Mesodermal cell (in vitro differentiated cells): ENCODE results near the gene MED27.

Source experiments
- H3K27ac ChIP-seq: 2 replicates; pipeline ENCODE4 v1.7.0; 2013; ENCODE audit warnings: mild to moderate bottlenecking, low read depth, low read length, moderate library complexity; ENCODE audit not compliant: severe bottlenecking
- H3K36me3 ChIP-seq: 2 replicates; pipeline ENCODE4 v1.7.1; 2013; ENCODE audit warnings: mild to moderate bottlenecking, low read length, moderate library complexity; ENCODE audit not compliant: control insufficient read depth, insufficient read depth
- H3K4me1 ChIP-seq: one replicate; pipeline ENCODE4 v1.7.1; 2013; ENCODE audit warnings: mild to moderate bottlenecking, low read length; ENCODE audit not compliant: insufficient read depth, control insufficient read depth, poor library complexity, severe bottlenecking
- H3K4me3 ChIP-seq: 2 replicates; pipeline ENCODE4 v1.7.0; 2013; ENCODE audit warnings: low read length, control low read depth, mild to moderate bottlenecking; ENCODE audit not compliant: insufficient read depth, poor library complexity, severe bottlenecking; ENCODE audit errors: extremely low read depth
- H3K9me3 ChIP-seq: 2 replicates; pipeline ENCODE4 v1.7.1; 2013; ENCODE audit warnings: mild to moderate bottlenecking, low read length, moderate library complexity; ENCODE audit not compliant: control insufficient read depth
- WGBS, 2 experiments: methylation state at CpG; one replicate each; pipeline ENCODE4 v1.1.5; 2013; ENCODE audit warnings: missing lambda C conversion rate in 2 of 2; ENCODE audit not compliant: insufficient coverage in 2 of 2; 5-methylcytosine and 5-hydroxymethylcytosine counted together

The MED27 gene

DNA sequence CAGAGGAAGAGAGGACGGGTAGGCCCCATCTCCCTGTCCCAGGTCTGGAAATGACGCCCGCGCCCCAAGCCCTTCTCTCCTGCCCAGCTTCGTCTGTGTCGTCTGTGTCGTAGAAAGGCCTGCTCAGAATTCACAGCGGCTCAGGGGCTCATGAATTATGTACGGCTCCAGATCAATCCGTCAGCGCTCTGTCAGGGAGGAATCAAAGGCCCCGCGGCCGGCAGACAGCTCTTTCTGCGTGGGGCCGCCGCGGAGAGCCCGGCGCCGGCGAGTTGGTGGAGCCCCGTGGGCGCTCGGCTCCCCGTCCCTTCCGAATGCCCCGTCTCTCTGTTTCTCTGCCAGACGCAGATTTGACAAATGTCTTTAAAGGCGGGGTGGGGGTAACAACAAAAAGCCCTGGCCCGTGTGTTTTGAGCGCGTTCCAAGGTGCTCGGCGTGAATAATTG lies 255.9 kb downstream of the MED27 start:
- no peaks in the 10 kb centered on the region for H3K4me1 ChIP-seq
- 87 to 93% methylated on average over 33 to 34 of the region's 35 CpGs for WGBS, 2 experiments
- no peak overlapping the region for H3K27ac ChIP-seq
- H3K36me3 ChIP-seq: no peaks in the 10 kb centered on the region
- H3K4me3 ChIP-seq: no peak overlapping the region
- no peaks in the 10 kb centered on the region for H3K9me3 ChIP-seq

DNA sequence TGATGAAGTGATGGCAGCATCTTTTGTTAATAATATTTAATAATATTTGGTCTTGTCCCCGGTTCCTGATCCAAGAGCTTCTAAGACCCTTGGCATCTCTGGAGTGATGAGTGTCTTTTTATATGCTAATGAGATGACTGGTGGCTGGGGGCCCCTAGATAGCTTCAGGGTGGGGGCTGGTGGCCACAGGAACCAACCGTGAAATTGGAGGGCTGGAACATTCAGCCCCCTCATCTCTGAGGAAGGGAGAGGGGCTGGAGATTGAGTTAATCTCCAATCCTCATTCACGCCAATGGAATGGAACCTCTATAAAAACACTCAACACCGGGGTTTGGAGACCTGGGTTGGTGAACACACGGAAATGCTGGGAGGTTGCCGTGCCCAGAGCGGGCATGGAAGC lies 261.6 kb downstream of the MED27 start:
- H3K9me3 ChIP-seq: no peaks in the 10 kb centered on the region

DNA sequence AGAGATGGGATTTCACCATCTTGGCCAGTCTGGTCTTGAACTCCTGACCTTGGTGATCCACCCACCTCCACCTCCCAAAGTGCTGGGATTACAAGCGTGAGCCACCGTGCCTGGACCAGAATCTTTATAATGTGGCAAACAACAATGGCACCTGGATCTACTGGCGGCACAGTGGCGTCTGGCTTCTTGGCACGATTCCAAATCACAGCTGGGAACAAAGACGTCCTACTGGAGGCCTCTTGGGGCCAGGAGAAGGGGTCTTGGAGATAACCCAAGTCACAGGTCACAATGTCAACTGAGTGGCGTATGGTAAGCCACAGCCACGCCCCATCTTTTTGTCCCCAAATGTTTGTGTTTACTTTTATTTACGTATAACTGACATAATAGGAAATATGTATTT lies 262.0 kb downstream of the MED27 start:
- Histone ChIP-seq H3K36me3 (no peaks in the 10 kb centered on the region), H3K9me3 (no peaks in the 10 kb centered on the region), H3K4me1 (no peaks in the 10 kb centered on the region), H3K4me3 (no peak overlapping the region), H3K27ac (no peak overlapping the region)
- 86% methylated on average over 6 of the region's 9 CpGs for WGBS, 2 experiments

More for the DNA sequence above, 261.6 kb downstream of the MED27 start:
- Histone ChIP-seq H3K4me1 (no peaks in the 10 kb centered on the region), H3K4me3 (no peak overlapping the region), H3K27ac (no peak overlapping the region), H3K36me3 (no peaks in the 10 kb centered on the region)
- WGBS, 2 experiments: 84 to 96% methylated on average over 4 of the region's 7 CpGs

DNA sequence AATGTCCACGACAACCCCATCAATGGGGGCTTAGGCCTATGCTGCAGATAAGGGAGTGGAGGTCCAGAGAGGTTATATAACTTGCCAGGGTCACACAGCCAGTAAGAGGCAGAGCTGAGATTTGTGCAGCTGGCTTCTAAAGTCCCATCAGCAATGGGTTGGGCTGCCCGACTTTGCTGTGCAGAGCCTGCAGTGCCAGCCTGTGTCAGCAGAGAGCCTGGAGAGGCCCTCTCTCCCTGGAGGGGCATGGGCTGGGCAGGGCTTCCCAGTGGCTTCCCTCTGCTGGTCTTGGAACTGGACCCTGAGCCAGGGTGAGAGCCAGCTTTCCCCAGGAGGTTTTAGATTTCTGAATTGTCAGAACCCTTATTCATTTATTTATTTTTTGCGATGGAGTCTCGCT lies 262.6 kb downstream of the MED27 start:
- no peaks in the 10 kb centered on the region for H3K9me3 ChIP-seq
- WGBS, 2 experiments: 91 to 99% methylated on average over 4 of the region's 4 CpGs

DNA sequence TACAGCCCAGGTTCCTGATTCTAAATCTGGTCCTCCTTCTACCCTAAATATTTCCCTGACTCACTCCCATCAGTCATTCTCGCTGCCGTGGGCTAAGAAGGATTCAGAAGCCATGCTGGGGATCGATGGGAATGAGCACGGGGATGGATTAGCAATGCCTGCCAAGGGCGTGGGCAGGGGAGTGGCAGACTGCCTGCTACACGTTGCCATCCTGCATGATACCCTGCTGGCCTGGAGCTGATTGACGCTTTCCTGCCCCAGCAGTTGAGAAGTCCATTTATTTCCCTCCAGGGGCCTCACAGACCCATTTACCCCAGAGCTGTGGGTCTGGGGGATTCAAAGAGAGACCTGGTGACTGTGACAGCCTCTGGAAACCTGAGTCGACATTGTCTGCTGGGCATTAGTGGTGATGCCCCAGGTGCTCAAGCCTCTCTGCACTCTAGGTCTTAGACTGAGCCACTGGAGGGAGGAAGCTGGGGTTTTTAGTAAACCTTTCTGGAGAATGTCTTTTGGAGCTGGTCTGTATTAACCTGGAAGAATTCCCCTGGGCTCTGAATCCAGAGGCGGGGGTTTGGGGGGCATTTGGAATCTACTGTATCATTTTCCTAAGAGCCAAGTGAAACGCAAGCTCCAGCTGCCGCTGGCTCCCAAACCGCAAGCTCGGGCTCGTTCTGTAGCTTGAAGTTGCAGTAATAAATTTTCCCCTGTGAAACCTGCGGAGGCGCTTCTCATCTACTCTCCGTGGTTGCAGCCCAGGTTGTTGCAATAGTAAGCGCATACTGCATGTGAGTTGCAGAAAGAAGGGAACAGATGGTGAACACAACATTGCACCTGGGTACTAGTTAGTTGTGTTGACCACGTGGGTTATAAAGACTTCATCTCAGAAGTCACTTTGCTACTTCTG lies 263.4 kb downstream of the MED27 start:
- Histone ChIP-seq H3K36me3 (no peaks in the 10 kb centered on the region), H3K9me3 (no peaks in the 10 kb centered on the region), H3K4me1 (no peaks in the 10 kb centered on the region), H3K27ac (no peak overlapping the region), H3K4me3 (no peak overlapping the region)
- 74 to 81% methylated on average over 15 to 19 of the region's 19 CpGs for WGBS, 2 experiments

More for the DNA sequence above, 262.6 kb downstream of the MED27 start:
- Histone ChIP-seq H3K27ac (no peak overlapping the region), H3K36me3 (no peaks in the 10 kb centered on the region), H3K4me3 (no peak overlapping the region), H3K4me1 (no peaks in the 10 kb centered on the region)

GRCh38 chr9:131814707-131815106 lies 265.0 kb downstream of the MED27 start:
- no peak overlapping the region for H3K27ac ChIP-seq
- H3K36me3 ChIP-seq: no peaks in the 10 kb centered on the region
- 89 to 92% methylated on average over 4 to 5 of the region's 6 CpGs for WGBS, 2 experiments
- no peak overlapping the region for H3K4me3 ChIP-seq
- no peaks in the 10 kb centered on the region for H3K9me3 ChIP-seq
- no peaks in the 10 kb centered on the region for H3K4me1 ChIP-seq

- Histone ChIP-seq H3K4me1 (no peaks in the 10 kb centered on the region), H3K9me3 (no peaks in the 10 kb centered on the region), H3K27ac (no peak overlapping the region), H3K4me3 (no peak overlapping the region), H3K36me3 (no peaks in the 10 kb centered on the region)
- WGBS, 2 experiments: 90 to 99% methylated on average over 9 of the region's 9 CpGs
Observed at GRCh38 chr9:131813116-131813515, 266.6 kb downstream of the MED27 start.

GRCh38 chr9:131812116-131812790 lies 267.4 kb downstream of the MED27 start:
- no peak overlapping the region for H3K4me3 ChIP-seq
- H3K36me3 ChIP-seq: no peaks in the 10 kb centered on the region
- 92 to 97% methylated on average over 23 of the region's 23 CpGs for WGBS, 2 experiments

GRCh38 chr9:131811405-131811804 lies 268.3 kb downstream of the MED27 start:
- Histone ChIP-seq H3K4me3 (no peak overlapping the region), H3K4me1 (peaks cover 7% of the 10 kb centered on the region), H3K9me3 (no peaks in the 10 kb centered on the region), H3K27ac (no peak overlapping the region), H3K36me3 (no peaks in the 10 kb centered on the region)
- WGBS, 2 experiments: 91 to 93% methylated on average over 10 of the region's 11 CpGs

More at GRCh38 chr9:131812116-131812790, 267.4 kb downstream of the MED27 start:
- no peaks in the 10 kb centered on the region for H3K9me3 ChIP-seq
- no peak overlapping the region for H3K27ac ChIP-seq
- peaks cover 7% of the 10 kb centered on the region for H3K4me1 ChIP-seq

- Histone ChIP-seq H3K27ac (no peak overlapping the region), H3K4me3 (no peak overlapping the region), H3K9me3 (no peaks in the 10 kb centered on the region), H3K36me3 (no peaks in the 10 kb centered on the region), H3K4me1 (peaks cover 7% of the 10 kb centered on the region)
- 79 to 84% methylated on average over 22 of the region's 23 CpGs for WGBS, 2 experiments
Observed at GRCh38 chr9:131810351-131811170, 269.1 kb downstream of the MED27 start.
